NCI-H82 treated with DMSO at 0.1 percent for 48 hours (cell line): ENCODE data around the gene SMIM5.
A peak's percentile ranks its signal among the peaks of the same experiment; 100 is the strongest.

Experiments used
- DNase-seq: peaks from one replicate; lab custom pipeline; 2025; ENCODE audit not compliant: unreplicated experiment; lab: John Stamatoyannopoulos, UW

The SMIM5 gene

DNA sequence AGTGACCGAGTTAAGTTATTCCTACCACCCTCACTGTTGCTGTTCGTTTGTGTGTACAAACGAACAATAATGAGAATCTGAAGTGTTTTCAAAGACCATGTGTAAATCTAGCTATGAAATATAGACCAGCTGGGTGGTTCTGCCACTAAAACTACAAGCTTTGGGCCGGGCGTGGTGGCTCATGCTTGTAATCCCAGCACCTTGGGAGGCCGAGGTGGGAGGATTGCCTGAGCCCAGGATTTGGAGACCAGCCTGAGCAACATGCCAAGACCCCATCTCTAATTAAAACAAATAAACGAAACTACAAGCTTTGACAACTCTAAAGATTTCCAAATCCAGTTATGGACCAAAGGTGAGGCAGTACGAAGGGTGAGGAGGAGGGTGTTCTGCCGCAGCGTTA is 32.7 kb downstream of the SMIM5 start:
- DNase-seq: no peak

DNA sequence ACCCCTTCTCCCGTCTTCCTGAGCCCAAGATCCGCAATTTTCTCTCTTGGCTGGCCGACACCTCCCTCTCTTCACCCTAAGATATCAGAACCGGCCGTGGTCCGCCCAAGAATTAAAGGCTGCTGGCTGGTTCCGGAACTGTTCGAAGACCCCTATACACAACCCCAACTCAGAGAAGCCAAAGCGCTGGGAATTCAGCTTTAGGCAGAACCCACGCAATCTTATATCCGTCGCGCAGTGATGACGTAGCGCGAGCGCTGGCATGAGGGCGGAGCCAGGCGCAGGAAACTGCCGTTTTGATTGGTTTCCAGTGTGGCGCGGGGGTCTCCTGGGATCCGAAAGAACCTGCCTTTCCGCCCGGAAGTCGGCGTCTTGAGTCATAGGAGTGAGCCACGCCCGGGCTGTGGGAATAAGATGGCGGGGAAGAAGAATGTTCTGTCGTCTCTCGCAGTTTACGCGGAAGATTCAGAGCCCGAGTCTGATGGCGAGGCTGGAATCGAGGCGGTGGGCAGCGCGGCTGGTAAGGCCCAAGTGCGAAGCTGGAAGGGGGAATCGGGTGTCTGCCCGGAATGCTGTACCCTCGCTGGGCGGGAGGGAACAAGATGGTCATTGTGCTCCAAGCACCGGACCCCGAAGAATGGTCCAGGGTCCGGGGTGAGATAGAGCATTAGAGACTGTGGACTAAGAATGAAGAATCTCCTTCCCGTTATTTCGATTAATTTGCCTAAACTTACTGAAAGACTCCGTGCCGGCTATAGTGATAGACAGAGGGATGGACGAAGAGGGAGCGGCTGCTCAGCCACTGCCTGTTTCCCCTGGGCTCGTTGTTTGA is 33.9 kb downstream of the SMIM5 start, which contains the start of the genes RECQL5 and SAP30BP:
Gene RECQL5, minus strand, starts transcription at position 196 of the 832 bp plus-strand sequence. CDS start 597 bp downstream, outside the sequence.
Gene SAP30BP, plus strand, starts transcription at position 380 of the 832 bp plus-strand sequence. Its CDS starts 35 bp downstream, at position 415.
- peak; percentile 93 for DNase-seq

DNA sequence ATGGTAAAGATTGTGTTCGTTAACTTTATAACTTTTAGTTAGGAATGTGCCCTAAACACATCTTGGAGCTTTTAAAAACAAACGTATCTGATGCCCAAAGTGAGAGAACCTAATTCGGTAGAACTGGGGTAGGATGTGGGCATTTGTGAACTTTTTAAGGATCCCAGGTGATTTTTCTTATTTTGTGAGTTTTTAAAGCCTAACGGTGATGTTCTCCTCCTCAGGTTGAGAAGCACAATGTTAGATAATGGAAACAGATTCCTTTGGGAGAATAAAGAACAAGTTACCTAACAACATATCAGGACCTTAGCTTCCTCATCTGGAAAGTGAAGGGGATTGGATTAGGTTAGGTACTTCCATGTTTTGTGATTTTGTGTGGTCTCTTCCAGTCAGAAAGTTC is 34.6 kb downstream of the SMIM5 start:
- no peak for DNase-seq

DNA sequence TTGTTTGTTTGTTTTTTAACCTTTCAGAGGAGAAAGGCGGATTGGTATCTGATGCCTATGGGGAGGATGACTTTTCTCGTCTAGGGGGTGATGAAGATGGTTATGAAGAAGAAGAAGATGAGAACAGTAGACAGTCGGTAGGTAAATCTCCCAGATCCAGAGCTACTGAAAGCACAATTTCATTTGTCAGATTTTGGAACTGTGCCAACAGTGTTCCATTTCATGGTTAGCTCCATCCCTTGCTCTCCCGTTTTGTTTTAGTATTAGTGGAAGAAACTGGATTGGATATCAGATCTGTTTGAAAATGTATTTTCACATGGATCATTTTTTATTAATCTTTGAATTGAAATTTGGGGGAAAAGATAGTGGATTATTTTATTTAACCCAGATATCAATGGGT is 35.3 kb downstream of the SMIM5 start:
- no peak for DNase-seq

DNA sequence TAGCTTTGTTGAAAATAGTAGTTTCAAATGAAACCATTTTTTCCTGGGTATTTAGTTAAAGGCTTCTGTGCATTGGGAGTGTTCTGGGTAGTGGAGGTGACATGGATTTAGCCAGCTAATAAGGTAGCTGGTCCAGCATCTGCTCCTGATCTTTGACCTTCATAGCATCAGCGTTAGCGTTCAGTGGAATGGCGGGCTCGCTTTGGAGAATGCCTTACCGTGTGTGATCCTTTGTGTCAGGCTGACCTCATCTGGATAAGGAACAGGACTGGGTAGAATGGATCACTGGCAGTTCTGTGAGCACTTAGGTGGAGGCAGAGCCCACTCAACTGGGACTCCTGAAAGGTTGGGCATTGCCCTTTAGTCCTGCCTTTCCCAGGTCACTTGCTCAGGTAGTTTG is 37.6 kb downstream of the SMIM5 start:
- DNase-seq: no peak

DNA sequence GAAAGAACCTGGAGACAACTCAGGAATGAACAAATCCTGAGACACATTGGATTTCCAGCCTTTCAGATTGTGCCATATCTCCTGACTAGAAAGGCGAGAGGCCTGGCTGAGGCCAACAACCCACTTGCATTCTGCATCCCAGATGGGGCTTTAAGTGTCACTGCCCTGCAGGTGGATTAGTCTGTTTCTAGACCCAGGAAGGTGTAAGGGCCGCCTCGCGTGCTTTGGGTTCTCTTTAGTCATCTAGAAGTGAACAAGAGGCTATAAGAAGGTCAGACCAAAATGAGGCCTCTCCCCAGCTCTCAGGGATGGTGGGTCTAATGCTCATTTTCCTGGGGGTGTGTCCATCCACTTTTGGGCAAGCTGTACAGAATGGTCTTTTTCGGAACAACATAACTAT is 38.8 kb downstream of the SMIM5 start:
- no peak for DNase-seq

DNA sequence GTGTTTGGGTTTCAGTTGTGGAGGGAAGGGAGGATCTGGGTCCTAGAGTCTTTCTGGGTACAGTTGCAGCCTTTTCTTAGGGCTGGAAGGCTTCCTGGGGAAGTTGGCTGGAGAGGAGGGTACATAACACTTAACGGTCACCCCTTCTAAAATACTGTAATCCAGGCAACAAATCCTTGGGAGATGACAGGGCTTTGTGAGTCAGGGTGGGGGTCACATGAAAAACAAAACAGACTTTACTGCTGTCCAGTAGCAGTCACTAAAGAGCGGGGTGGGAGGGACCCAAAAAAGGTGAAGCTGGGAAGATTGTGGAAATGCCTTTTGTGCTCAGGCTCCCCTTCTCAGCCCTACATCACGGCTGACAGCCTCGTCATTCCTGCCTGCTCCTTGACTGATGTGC is 40.3 kb downstream of the SMIM5 start:
- DNase-seq: no peak

DNA sequence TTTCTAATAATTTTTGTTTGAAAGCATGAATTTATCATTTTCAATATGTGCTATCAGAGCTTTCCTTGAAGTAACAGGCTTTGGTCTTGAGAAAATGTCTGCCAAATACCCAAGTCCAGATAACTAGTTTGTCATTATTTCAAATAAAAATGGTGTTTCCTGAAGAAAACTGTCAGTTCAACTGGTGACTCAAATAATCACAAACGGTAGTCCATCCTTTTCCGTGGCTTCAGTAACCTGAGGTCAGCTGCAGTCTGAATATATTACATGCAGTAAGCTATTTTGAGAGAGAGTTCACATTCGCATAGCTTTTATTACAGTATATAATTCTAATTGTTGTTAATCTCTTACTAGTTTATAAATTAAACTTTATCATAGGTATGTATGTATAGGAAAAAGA is 43.2 kb downstream of the SMIM5 start:
- no peak for DNase-seq

DNA sequence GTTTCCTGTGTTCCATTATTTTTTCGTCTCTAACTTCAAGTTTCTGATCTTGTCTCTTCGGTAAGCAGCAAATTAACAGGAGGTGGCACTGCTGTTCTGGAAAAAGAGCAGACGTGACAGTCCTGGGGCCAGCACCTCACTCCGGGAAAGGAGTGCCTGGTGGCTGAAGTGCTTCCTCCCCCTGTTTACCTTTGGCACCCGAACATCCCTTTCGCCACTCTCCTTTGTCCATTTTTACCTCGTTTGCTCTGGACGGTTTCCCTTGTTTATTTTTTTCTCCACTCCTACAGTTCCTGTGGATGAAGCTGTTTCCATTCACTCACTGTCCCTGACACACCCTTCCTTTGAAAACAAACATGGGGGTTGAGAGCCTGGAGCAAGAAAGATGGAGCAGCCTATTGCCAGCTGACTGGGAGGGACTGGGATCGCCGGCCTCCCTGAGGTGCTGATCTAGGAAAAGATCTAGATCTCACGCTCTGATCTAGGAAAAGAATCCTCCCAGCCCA is 46.5 kb downstream of the SMIM5 start:
- DNase-seq: no peak

DNA sequence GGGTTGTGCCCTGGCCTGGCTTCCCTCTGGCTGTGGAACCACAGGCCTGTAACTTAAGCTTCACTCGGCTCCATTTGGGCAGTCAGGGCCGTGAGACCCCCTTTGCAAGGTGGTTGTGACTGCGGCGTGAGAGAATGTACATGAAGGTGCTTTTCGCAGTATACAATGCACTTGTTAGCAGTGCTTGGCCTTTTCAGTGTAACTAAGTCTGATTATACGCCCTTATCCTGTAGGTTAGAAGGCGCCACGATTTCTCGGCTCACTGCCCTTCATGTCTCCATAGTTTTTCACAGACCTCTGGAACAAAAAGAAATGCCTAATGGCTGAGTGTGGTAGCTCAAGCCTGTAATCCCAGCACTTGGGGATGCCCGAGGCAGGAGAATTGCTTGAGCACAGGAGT is 47.2 kb downstream of the SMIM5 start:
- DNase-seq: no peak

GRCh38 chr17:75681289-75681688 is 48.1 kb downstream of the SMIM5 start:
- DNase-seq: no peak

DNA sequence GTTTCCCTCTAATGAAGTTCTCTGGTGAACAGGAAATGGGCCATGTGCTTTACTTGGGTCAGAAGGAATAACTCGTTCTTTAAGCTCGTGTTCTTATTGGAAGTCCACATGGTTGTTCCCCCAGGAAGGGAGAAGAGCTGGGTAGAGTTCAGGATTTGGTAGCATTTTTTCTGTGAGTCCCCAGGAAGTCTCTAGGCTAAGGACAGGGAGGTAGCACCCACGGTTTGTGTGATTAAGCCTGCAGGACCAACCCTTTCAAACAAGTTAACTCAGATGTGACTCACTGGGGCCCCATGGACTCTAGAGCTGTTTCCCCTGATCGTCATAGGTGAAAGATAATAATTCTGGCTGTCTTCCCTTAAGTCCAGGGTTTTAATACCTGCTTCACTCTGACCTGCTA is 50.3 kb downstream of the SMIM5 start:
- DNase-seq: no peak

- DNase-seq: no peak
Observed at GRCh38 chr17:75684249-75684648, 51.0 kb downstream of the SMIM5 start.

DNA sequence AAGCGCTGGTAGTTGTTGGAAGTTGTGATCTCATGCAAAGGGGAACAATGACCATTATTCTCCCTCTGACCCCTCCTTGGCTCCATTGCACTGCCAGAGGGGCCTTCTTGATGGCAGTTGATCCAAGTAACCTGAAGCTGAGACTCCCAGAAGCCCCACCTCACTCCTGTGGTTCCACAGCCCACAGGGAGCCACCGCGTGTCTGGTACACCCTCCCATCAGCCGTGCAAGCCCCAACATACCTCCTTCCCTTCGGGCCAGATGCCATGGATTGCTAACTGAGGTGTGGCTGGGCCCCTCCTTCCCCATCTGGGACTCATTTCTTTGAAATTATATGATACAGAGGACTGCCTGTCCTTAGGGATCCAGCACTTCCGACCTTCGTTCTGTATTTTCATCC is 51.7 kb downstream of the SMIM5 start:
- no peak for DNase-seq

DNA sequence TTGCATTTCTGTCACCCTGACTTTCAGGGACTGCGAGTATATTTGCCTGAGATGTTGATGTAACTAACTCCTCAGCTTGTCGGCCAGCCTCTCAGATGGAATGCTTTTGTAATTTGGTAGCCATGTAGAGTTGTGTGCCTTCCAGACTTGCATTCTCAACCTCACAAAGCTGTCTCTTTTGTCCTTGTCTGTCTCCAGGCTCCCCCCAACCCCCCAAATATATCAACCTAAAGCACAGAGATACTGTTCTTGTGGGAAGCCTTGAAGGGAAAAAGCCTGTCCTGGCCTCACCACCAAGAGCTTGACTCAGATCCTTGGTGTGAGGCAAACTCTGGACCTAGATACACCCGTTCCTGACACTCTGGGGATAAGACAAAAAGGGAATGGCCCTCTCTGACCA is 52.3 kb downstream of the SMIM5 start:
- no peak for DNase-seq

GRCh38 chr17:75688209-75688825 is 55.1 kb downstream of the SMIM5 start:
- DNase-seq: no peak

GRCh38 chr17:75689441-75689873 is 56.2 kb downstream of the SMIM5 start:
- no peak for DNase-seq
